Natural killer cell (primary cell): ENCODE results near the gene TPST2. TPM values are rescaled to one million over a fixed set of nuclear protein-coding genes. Genes with fewer than 3 reads are reported as not detected.
A peak's percentile ranks its signal among the peaks of the same experiment; 100 is the strongest.

Source experiments
- ATAC-seq, 3 donors: fragments of 150-1000 bp in 2 of 3; fragments of 200-7000 bp in 1 of 3; cut with Tn5 transposase; 1 replicate in 1 of 3; 2 replicates in 2 of 3; pipeline ENCODE4 v1.10.0; 2021; ENCODE audit warnings: mild to moderate bottlenecking in 2 of 3, moderate library complexity in 2 of 3
- DNase-seq, 2 donors: peaks; one replicate each; pipeline versions ENCODE4 v3.0.0 to v3.0.0-alpha.2; 2013 to 2021; ENCODE audit warnings: mixed read lengths in 1 of 2
- H3K27ac ChIP-seq: one replicate; pipeline ENCODE4 v1.5.1; 2013; ENCODE audit warnings: mild to moderate bottlenecking, low read length
- H3K27me3 ChIP-seq: one replicate; pipeline ENCODE4 v1.6.1; 2013; ENCODE audit warnings: low read length; ENCODE audit not compliant: control insufficient read depth, insufficient read depth
- H3K36me3 ChIP-seq: one replicate; pipeline ENCODE4 v1.6.1; 2013; ENCODE audit warnings: low read length; ENCODE audit not compliant: control insufficient read depth, insufficient read depth
- H3K4me1 ChIP-seq: one replicate; pipeline ENCODE4 v1.6.1; 2013; ENCODE audit warnings: low read length; ENCODE audit not compliant: control insufficient read depth, insufficient read depth
- H3K4me3 ChIP-seq: one replicate; pipeline ENCODE4 v1.5.1; 2013; ENCODE audit warnings: low read length
- H3K9me3 ChIP-seq: one replicate; pipeline ENCODE4 v1.6.1; 2013; ENCODE audit warnings: low read length; ENCODE audit not compliant: control insufficient read depth, insufficient read depth
- H3K27ac Mint-ChIP-seq, 2 donors: one replicate each; pipeline ENCODE4 v1.8.0; 2022; ENCODE audit warnings: mild to moderate bottlenecking in 2 of 2, mixed read lengths in 2 of 2, moderate library complexity in 1 of 2
- H3K27me3 Mint-ChIP-seq, 2 donors: one replicate each; pipeline ENCODE4 v1.8.0; 2022; ENCODE audit warnings: low read depth in 2 of 2, mixed read lengths in 2 of 2
- H3K36me3 Mint-ChIP-seq: one replicate; pipeline ENCODE4 v1.8.0; 2022; ENCODE audit warnings: mixed read lengths
- H3K4me1 Mint-ChIP-seq, 2 donors: one replicate each; pipeline ENCODE4 v1.8.0; 2022; ENCODE audit warnings: mixed read lengths in 2 of 2
- H3K4me3 Mint-ChIP-seq: one replicate; pipeline ENCODE4 v1.8.0; 2022; ENCODE audit warnings: mild to moderate bottlenecking, moderate library complexity, mixed read lengths
- H3K9me3 Mint-ChIP-seq, 2 donors: one replicate each; pipeline ENCODE4 v1.8.0; 2022; ENCODE audit warnings: mixed read lengths in 2 of 2
- WGBS: methylation state at CpG from one replicate; pipeline ENCODE4 v1.1.7; 2013; ENCODE audit warnings: missing lambda C conversion rate; ENCODE audit not compliant: insufficient coverage; 5-methylcytosine and 5-hydroxymethylcytosine counted together
- intact Hi-C: fragments of 100-400 bp; cut with micrococcal nuclease; formaldehyde crosslinking; loops from one replicate; pipeline ENCODE4 v1.14.2; 2022
- total RNA-seq, 4 donors: library from RNA; stranded (reverse); fragments of 120-200 nt in 1 of 4; gene quantifications; one replicate each; pipeline versions ENCODE4 v1.2.3 to v1.2.4, GENCODE V29; 2013 to 2022
- TF ChIP-seq, protein P1 (sequence below): fragments of 200-600 bp; IDR thresholded peaks from one replicate; pipeline ENCODE4 v1.8.0; 2022; ENCODE audit warnings: antibody characterized with exemption

Gene TPST2
- total RNA-seq, 3 donors from 2014 or later (not counting 1 experiment from before 2014, with no cell fraction given) = 145 to 206 (median 155) TPM

GRCh38 chr22:26483439-26484359 lies 106.2 kb downstream of the TPST2 start, which contains the start of the genes HPS4 and SRRD:
TSS of gene HPS4 (minus strand) at chr22:26483783. CDS start at chr22:26481762, 2,021 bp downstream.
TSS of gene SRRD (plus strand) at chr22:26483877. CDS start at chr22:26483891, 14 bp downstream.
- peak within 1 kb of the TSS; percentile 95 to 98 for H3K27ac Mint-ChIP-seq
- peak within 1 kb of the TSS; percentile 84 for H3K27ac ChIP-seq
- H3K4me1 ChIP-seq = peaks cover 19% of the 10 kb centered on the region
- intact Hi-C loops = loop anchor here (1.0 to 2.0 kb wide), 3 partner anchors 19 to 189 kb away; partner anchors contain the start of gene TFIP11
- ATAC-seq (peak; percentile 83 to 92 (median 85)), DNase-seq (peak; percentile 96 to 97)
- no peaks in the 10 kb centered on the region for H3K9me3 ChIP-seq
- no peaks in the 10 kb centered on the region for H3K27me3 Mint-ChIP-seq
- peaks cover 64 to 66% of the 10 kb centered on the region in 2 donors for H3K4me1 Mint-ChIP-seq
- H3K27me3 ChIP-seq = no peaks in the 10 kb centered on the region
- H3K4me3 ChIP-seq = peak within 1 kb of the TSS; percentile 91
- H3K9me3 Mint-ChIP-seq = no peaks in the 10 kb centered on the region
- under 1% methylated on average over 85 of the region's 85 CpGs for WGBS
- H3K36me3 ChIP-seq = peaks cover 13% of the 10 kb centered on the region
- TF ChIP-seq, protein P1, sequence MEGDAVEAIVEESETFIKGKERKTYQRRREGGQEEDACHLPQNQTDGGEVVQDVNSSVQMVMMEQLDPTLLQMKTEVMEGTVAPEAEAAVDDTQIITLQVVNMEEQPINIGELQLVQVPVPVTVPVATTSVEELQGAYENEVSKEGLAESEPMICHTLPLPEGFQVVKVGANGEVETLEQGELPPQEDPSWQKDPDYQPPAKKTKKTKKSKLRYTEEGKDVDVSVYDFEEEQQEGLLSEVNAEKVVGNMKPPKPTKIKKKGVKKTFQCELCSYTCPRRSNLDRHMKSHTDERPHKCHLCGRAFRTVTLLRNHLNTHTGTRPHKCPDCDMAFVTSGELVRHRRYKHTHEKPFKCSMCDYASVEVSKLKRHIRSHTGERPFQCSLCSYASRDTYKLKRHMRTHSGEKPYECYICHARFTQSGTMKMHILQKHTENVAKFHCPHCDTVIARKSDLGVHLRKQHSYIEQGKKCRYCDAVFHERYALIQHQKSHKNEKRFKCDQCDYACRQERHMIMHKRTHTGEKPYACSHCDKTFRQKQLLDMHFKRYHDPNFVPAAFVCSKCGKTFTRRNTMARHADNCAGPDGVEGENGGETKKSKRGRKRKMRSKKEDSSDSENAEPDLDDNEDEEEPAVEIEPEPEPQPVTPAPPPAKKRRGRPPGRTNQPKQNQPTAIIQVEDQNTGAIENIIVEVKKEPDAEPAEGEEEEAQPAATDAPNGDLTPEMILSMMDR = no peak
- no peaks in the 10 kb centered on the region for H3K36me3 Mint-ChIP-seq
- H3K4me3 Mint-ChIP-seq = peak within 1 kb of the TSS; percentile 95

- TF ChIP-seq, protein P1 = no peak
- H3K4me3 Mint-ChIP-seq = peak overlapping the region; percentile 95
- no peaks in the 10 kb centered on the region for H3K27me3 ChIP-seq
- peaks cover 6% of the 10 kb centered on the region for H3K36me3 ChIP-seq
- H3K9me3 ChIP-seq = no peaks in the 10 kb centered on the region
- H3K9me3 Mint-ChIP-seq = no peaks in the 10 kb centered on the region
- peaks cover 19% of the 10 kb centered on the region for H3K4me1 ChIP-seq
- 11% methylated on average over 7 of the region's 7 CpGs for WGBS
- H3K4me1 Mint-ChIP-seq = peaks cover 65 to 66% of the 10 kb centered on the region in 2 donors
- H3K27ac Mint-ChIP-seq = peak overlapping the region; percentile 95 to 98
- DNase-seq = no peak
- peaks cover under 1% of the 10 kb centered on the region for H3K36me3 Mint-ChIP-seq
- ATAC-seq = no peak
- H3K27me3 Mint-ChIP-seq = no peaks in the 10 kb centered on the region
- intact Hi-C loops = loop anchor here (1.0 to 2.0 kb wide), 3 partner anchors 20 to 190 kb away; partner anchors contain the start of gene TFIP11
- H3K4me3 ChIP-seq = peak overlapping the region; percentile 64
- peak overlapping the region; percentile 84 for H3K27ac ChIP-seq
These were observed 106.9 kb downstream of the TPST2 start for GRCh38 chr22:26483043-26483438.

GRCh38 chr22:26482161-26482560 lies 107.8 kb downstream of the TPST2 start:
- Histone ChIP-seq H3K27ac (peak overlapping the region; percentile 7), H3K9me3 (no peaks in the 10 kb centered on the region), H3K36me3 (peaks cover 8% of the 10 kb centered on the region), H3K27me3 (no peaks in the 10 kb centered on the region), H3K4me3 (no peak overlapping the region), H3K4me1 (peaks cover 19% of the 10 kb centered on the region)
- H3K4me3 Mint-ChIP-seq = peak overlapping the region; percentile 95
- 41% methylated on average over 5 of the region's 5 CpGs for WGBS
- intact Hi-C loops = loop anchor here (2.0 kb wide), 2 partner anchors 21 to 191 kb away; no protein-coding TSS in a partner anchor
- TF ChIP-seq, protein P1 = no peak
- H3K9me3 Mint-ChIP-seq = no peaks in the 10 kb centered on the region
- no peak for ATAC-seq
- H3K27me3 Mint-ChIP-seq = no peaks in the 10 kb centered on the region
- H3K4me1 Mint-ChIP-seq = peaks cover 71 to 72% of the 10 kb centered on the region in 2 donors
- no peak for DNase-seq
- H3K36me3 Mint-ChIP-seq = peaks cover 9% of the 10 kb centered on the region
- peak overlapping the region; percentile 95 to 98 for H3K27ac Mint-ChIP-seq
